Gastrocnemius medialis (tissue), 4 donors: ENCODE results near the gene ACACA.

ENCODE experiments used
- CTCF ChIP-seq, 5 experiments: fragments of 450-650 bp in 3 of 5; fragments of 200-600 bp in 2 of 5; sonication (generic) in 2 of 5; IDR thresholded peaks in 4 of 5; conservative IDR thresholded peaks in 1 of 5; 1 replicate in 4 of 5; 2 replicates in 1 of 5; pipeline ENCODE4 v1.5.1; 2016 to 2019; ENCODE audit warnings: antibody characterized with exemption in 5 of 5, mild to moderate bottlenecking in 3 of 5, moderate library complexity in 3 of 5
- POLR2A ChIP-seq, 2 donors: fragments of 450-650 bp; IDR thresholded peaks; one replicate each; pipeline ENCODE4 v1.6.1; 2017; ENCODE audit warnings: antibody characterized with exemption in 2 of 2, mild to moderate bottlenecking in 2 of 2, moderate library complexity in 2 of 2

- TF ChIP-seq CTCF (IDR thresholded peaks at IDR 0.05 in 4 of 5, conservative IDR thresholded peaks at IDR 0.05 in 1 of 5), result no peak
- TF ChIP-seq POLR2A (IDR thresholded peaks at IDR 0.05), result no peak
These were observed 242.6 kb downstream of the ACACA start for GRCh38 chr17:37164057-37164456.
